IMR-90 (cell line): Measurements from ENCODE around the gene GFAP. TPM values are rescaled to one million over a fixed set of nuclear protein-coding genes. Genes with fewer than 3 reads are reported as not detected.

Source experiments
- ATAC-seq: fragments of 200-7000 bp; cut with Tn5 transposase; 2 replicates; pipeline ENCODE4 v1.9.1; 2020; ENCODE audit warnings: low read depth, mild to moderate bottlenecking, moderate library complexity
- BruUV-seq: library from RNA; stranded (reverse); fragments of 400-500 nt; replicated peaks from 2 replicates; lab custom pipeline; 2021; lab: Mats Ljungman, UMichigan
- CTCF ChIA-PET: fragments of 300-600 bp; formaldehyde crosslinking; extraction: SDS; loops from one replicate; lab custom pipeline; 2021; ENCODE audit warnings: antibody characterized with exemption; lab: Yijun Ruan, JAX
- POLR2A ChIA-PET: fragments of 300-600 bp; sonication (Branson Sonifier 250); formaldehyde crosslinking; loops from one replicate; lab custom pipeline; 2022; ENCODE audit warnings: antibody characterized with exemption; ENCODE audit not compliant: unreplicated experiment; lab: Charles Lee
- DNase-seq: peaks from one replicate; pipeline ENCODE4 v3.0.0; 2013
- H2AFZ ChIP-seq: replicated peaks from 2 replicates; pipeline ENCODE3; 2013; ENCODE audit warnings: low read length, mild to moderate bottlenecking; ENCODE audit not compliant: poor library complexity
- H2AK5ac ChIP-seq: 2 replicates; pipeline ENCODE4 v1.6.1; 2013; ENCODE audit warnings: low read depth, low read length, inconsistent platforms
- H2AK9ac ChIP-seq: replicated peaks from 2 replicates; pipeline ENCODE3; 2013; ENCODE audit warnings: mild to moderate bottlenecking, low read depth, low read length, moderate library complexity; ENCODE audit not compliant: poor library complexity
- H2BK120ac ChIP-seq: 2 replicates; pipeline ENCODE4 v1.6.1; 2013; ENCODE audit warnings: low read depth, low read length, inconsistent platforms
- H2BK15ac ChIP-seq: 3 replicates; pipeline ENCODE4 v1.6.1; 2013; ENCODE audit warnings: low read depth, low read length, inconsistent platforms
- H2BK20ac ChIP-seq: 2 replicates; pipeline ENCODE4 v1.6.1; 2013; ENCODE audit warnings: low read depth, mild to moderate bottlenecking, inconsistent platforms, low read length, moderate library complexity
- H2BK5ac ChIP-seq: 2 replicates; pipeline ENCODE4 v1.6.1; 2013; ENCODE audit warnings: mild to moderate bottlenecking, low read depth, low read length, inconsistent platforms; ENCODE audit not compliant: poor library complexity, severe bottlenecking
- H3K14ac ChIP-seq: replicated peaks from 2 replicates; pipeline ENCODE4 v1.6.1; 2013; ENCODE audit warnings: low read depth, low read length, inconsistent platforms
- H3K18ac ChIP-seq: 2 replicates; pipeline ENCODE4 v1.6.1; 2013; ENCODE audit warnings: low read depth, low read length, control low read depth
- H3K23ac ChIP-seq: 2 replicates; pipeline ENCODE4 v1.6.1; 2013; ENCODE audit warnings: low read depth, low read length, inconsistent platforms
- H3K27ac ChIP-seq: 2 replicates; pipeline ENCODE4 v1.5.1; 2013; ENCODE audit warnings: mild to moderate bottlenecking, control low read depth, low read length; ENCODE audit not compliant: insufficient read depth
- H3K27me3 ChIP-seq: 2 replicates; pipeline ENCODE4 v1.6.1; 2013; ENCODE audit warnings: low read length; ENCODE audit not compliant: control insufficient read depth, insufficient read depth
- H3K36me3 ChIP-seq: 2 replicates; pipeline ENCODE4 v1.6.1; 2013; ENCODE audit warnings: low read length, mixed read lengths; ENCODE audit not compliant: control insufficient read depth, insufficient read depth
- H3K4ac ChIP-seq: 2 replicates; pipeline ENCODE4 v1.6.1; 2013; ENCODE audit warnings: low read depth, low read length, inconsistent platforms
- H3K4me1 ChIP-seq: 2 replicates; pipeline ENCODE4 v1.6.1; 2013; ENCODE audit warnings: low read length, mixed read lengths; ENCODE audit not compliant: control insufficient read depth, insufficient read depth
- H3K4me2 ChIP-seq: 2 replicates; pipeline ENCODE4 v1.6.1; 2013; ENCODE audit warnings: low read depth, mild to moderate bottlenecking, control low read depth, low read length, moderate library complexity
- H3K4me3 ChIP-seq: 2 replicates; pipeline ENCODE4 v1.5.1; 2013; ENCODE audit warnings: low read depth, mild to moderate bottlenecking, control low read depth, low read length, moderate library complexity; ENCODE audit not compliant: insufficient read depth
- H3K56ac ChIP-seq: 2 replicates; pipeline ENCODE4 v1.6.1; 2013; ENCODE audit warnings: low read length, inconsistent platforms; ENCODE audit not compliant: insufficient read depth; ENCODE audit errors: extremely low read depth
- H3K79me1 ChIP-seq, 2 experiments: 2 replicates each; pipeline ENCODE4 v1.6.1; 2013; ENCODE audit warnings: low read length in 2 of 2, inconsistent platforms in 1 of 2, low read depth in 1 of 2
- H3K9ac ChIP-seq: 2 replicates; pipeline ENCODE4 v1.6.1; 2013; ENCODE audit warnings: low read depth, low read length, control low read depth
- H3K9me1 ChIP-seq: 2 replicates; pipeline ENCODE4 v1.6.1; 2013; ENCODE audit warnings: low read length, inconsistent platforms; ENCODE audit not compliant: insufficient read depth
- H3K9me3 ChIP-seq: 2 replicates; pipeline ENCODE4 v1.6.1; 2013; ENCODE audit warnings: low read length; ENCODE audit not compliant: control insufficient read depth, insufficient read depth
- H4K20me1 ChIP-seq: 2 replicates; pipeline ENCODE4 v1.6.1; 2013; ENCODE audit warnings: low read length, inconsistent platforms; ENCODE audit not compliant: insufficient read depth
- H4K5ac ChIP-seq: 2 replicates; pipeline ENCODE4 v1.6.1; 2013; ENCODE audit warnings: mild to moderate bottlenecking, low read depth, low read length, control low read depth
- H4K8ac ChIP-seq, 2 experiments: 2 replicates each; pipeline ENCODE4 v1.6.1; 2013; ENCODE audit warnings: low read depth in 2 of 2, low read length in 2 of 2, control low read depth in 1 of 2, inconsistent platforms in 1 of 2
- H4K91ac ChIP-seq: 2 replicates; pipeline ENCODE4 v1.6.1; 2013; ENCODE audit warnings: low read depth, low read length, inconsistent platforms; ENCODE audit not compliant: insufficient read depth
- BHLHE40 ChIP-seq: fragments of 150-350 bp; IDR thresholded peaks from 2 replicates; pipeline ENCODE4 v1.6.1; 2016; ENCODE audit warnings: mild to moderate bottlenecking, low read depth, low read length
- CEBPB ChIP-seq: IDR thresholded peaks from 2 replicates; pipeline ENCODE4 v1.6.1; 2012; ENCODE audit warnings: low read depth, low read length, improper control_type of control experiment
- CHD1 ChIP-seq: IDR thresholded peaks from 2 replicates; pipeline ENCODE4 v1.6.1; 2012; ENCODE audit warnings: low read depth, low read length, improper control_type of control experiment
- CTCF ChIP-seq: conservative IDR thresholded peaks from 2 replicates; pipeline ENCODE4 v1.5.1; 2012; ENCODE audit warnings: mild to moderate bottlenecking, low read depth, low read length, improper control_type of control experiment
- ELK1 ChIP-seq: fragments of 150-350 bp; IDR thresholded peaks from 2 replicates; pipeline ENCODE4 v1.6.1; 2016; ENCODE audit warnings: low read depth, mild to moderate bottlenecking, low read length, moderate library complexity, borderline replicate concordance
- FOS ChIP-seq: fragments of 150-350 bp; IDR thresholded peaks from 2 replicates; pipeline ENCODE4 v1.6.1; 2016; ENCODE audit warnings: low read depth, low read length
- MAFK ChIP-seq: IDR thresholded peaks from 2 replicates; pipeline ENCODE4 v1.6.1; 2012; ENCODE audit warnings: low read depth, low read length, improper control_type of control experiment
- MAZ ChIP-seq: IDR thresholded peaks from 2 replicates; pipeline ENCODE4 v1.6.1; 2012; ENCODE audit warnings: low read depth, mild to moderate bottlenecking, low read length, improper control_type of control experiment, moderate library complexity, borderline replicate concordance
- MXI1 ChIP-seq: IDR thresholded peaks from 2 replicates; pipeline ENCODE4 v1.6.1; 2012; ENCODE audit warnings: low read depth, mild to moderate bottlenecking, low read length, moderate library complexity, borderline replicate concordance
- NFE2L2 ChIP-seq: fragments of 150-350 bp; IDR thresholded peaks from 2 replicates; pipeline ENCODE4 v1.6.1; 2016; ENCODE audit warnings: low read depth, mild to moderate bottlenecking, low read length
- POLR2A ChIP-seq: IDR thresholded peaks from 2 replicates; pipeline ENCODE4 v1.6.1; 2012; ENCODE audit warnings: mild to moderate bottlenecking, low read depth, low read length
- RAD21 ChIP-seq: IDR thresholded peaks from 2 replicates; pipeline ENCODE4 v1.6.1; 2012; ENCODE audit warnings: low read length, improper control_type of control experiment
- RCOR1 ChIP-seq: IDR thresholded peaks from 2 replicates; pipeline ENCODE4 v1.6.1; 2012; ENCODE audit warnings: mild to moderate bottlenecking, low read length, improper control_type of control experiment; ENCODE audit not compliant: insufficient replicate concordance
- RFX5 ChIP-seq: IDR thresholded peaks from 2 replicates; pipeline ENCODE4 v1.8.0; 2012; ENCODE audit warnings: low read depth, mild to moderate bottlenecking, low read length, moderate library complexity
- SMC3 ChIP-seq: fragments of 150-350 bp; IDR thresholded peaks from 2 replicates; pipeline ENCODE4 v1.6.1; 2016; ENCODE audit warnings: low read depth, mild to moderate bottlenecking, antibody characterized with exemption, low read length, moderate library complexity
- USF2 ChIP-seq: fragments of 150-350 bp; IDR thresholded peaks from 2 replicates; pipeline ENCODE4 v1.6.1; 2017; ENCODE audit warnings: mild to moderate bottlenecking, antibody characterized with exemption, low read length, low read depth
- WGBS, 2 experiments: methylation state at CpG; one replicate each; pipeline versions ENCODE4 v1.1.5 to v1.1.7; 2013; ENCODE audit warnings: missing lambda C conversion rate in 2 of 2; ENCODE audit not compliant: insufficient read length in 1 of 2; ENCODE audit errors: extremely low coverage in 2 of 2; 5-methylcytosine and 5-hydroxymethylcytosine counted together
- dilution Hi-C: fragments of 300-500 bp; cut with HindIII; formaldehyde crosslinking; loops from one replicate; pipeline ENCODE4 v1.14.3; 2018; ENCODE audit warnings: low sequenced_read_pairs; ENCODE audit not compliant: unreplicated experiment
- in situ Hi-C: fragments of 300-500 bp; cut with MboI; formaldehyde crosslinking; loops from 3 replicates; pipeline ENCODE4 v1.14.3; 2019; ENCODE audit warnings: low sequenced_read_pairs, inconsistent platforms, mixed read lengths
- intact Hi-C: fragments of 100-400 bp; cut with micrococcal nuclease; formaldehyde crosslinking; loops from 2 replicates; pipeline ENCODE4 v1.10.0; 2022
- polyA plus RNA-seq, 3 experiments: library from polyadenylated mRNA; depleted of rRNA; stranded (reverse); fragments of >200 nt; gene quantifications; 2 replicates each; pipeline ENCODE4 v1.2.3, GENCODE V29; 2012; ENCODE audit warnings: low replicate concordance in 1 of 3
- total RNA-seq: library from RNA; depleted of rRNA; stranded (reverse); fragments of >200 nt; gene quantifications from 2 replicates; pipeline ENCODE4 v1.2.3, GENCODE V29; 2012

The GFAP gene
- total and polyA plus RNA-seq, 2 of the 4 experiments (the other 2 are of a cell fraction), result 0.18 to 0.19 TPM

- no peak for TF ChIP-seq RCOR1
- no peak for TF ChIP-seq ELK1
- no peak for TF ChIP-seq POLR2A
- TF ChIP-seq FOS, result no peak
- no peak for TF ChIP-seq CEBPB
- no peak for TF ChIP-seq MXI1
- TF ChIP-seq MAFK, result no peak
- TF ChIP-seq USF2, result no peak
- no peak for TF ChIP-seq RFX5
- no peak for TF ChIP-seq RAD21
- no peak for TF ChIP-seq NFE2L2
- no peak for TF ChIP-seq SMC3
- no peak for TF ChIP-seq CTCF
- no peak for TF ChIP-seq CHD1
- no peak for TF ChIP-seq MAZ
- no peak for TF ChIP-seq BHLHE40
- Histone ChIP-seq H4K5ac (no peak overlapping the region), H3K4ac (no peak overlapping the region), H4K20me1 (no peaks in the 10 kb centered on the region), H2BK20ac (no peak overlapping the region), H3K79me1 (no peaks in the 10 kb centered on the region), H3K9me3 (no peaks in the 10 kb centered on the region), H3K4me2 (no peak overlapping the region), H3K23ac (no peak overlapping the region), H2BK120ac (no peak overlapping the region), H4K8ac (no peak overlapping the region), H4K91ac (no peak overlapping the region), H3K4me1 (no peaks in the 10 kb centered on the region), H3K27me3 (peaks cover 5% of the 10 kb centered on the region; the same call in 1 of the 2 replicates), H3K4me3 (no peak overlapping the region), H3K36me3 (peaks cover 10% of the 10 kb centered on the region), H2BK5ac (no peak overlapping the region), H2AK9ac (no peak overlapping the region), H2AFZ (peak overlapping the region; percentile 43), H2BK15ac (no peak overlapping the region), H3K56ac (no peak overlapping the region), H2AK5ac (no peak overlapping the region), H3K18ac (no peak overlapping the region), H3K9ac (no peak overlapping the region), H3K9me1 (no peaks in the 10 kb centered on the region), H3K14ac (no peak overlapping the region), H3K27ac (no peak overlapping the region)
- in situ Hi-C loops (no loop called here), intact Hi-C loops (no loop called here), dilution Hi-C loops (no loop called here)
- POLR2A ChIA-PET, result no interaction called here
- WGBS, 2 experiments, result 68% methylated on average over 8 of the region's 19 CpGs; no CpG with 5 or more reads in 1 of the 2 experiments
- DNase-seq, result no peak
- BruUV-seq, result no TSS peak
- CTCF ChIA-PET, result interaction anchor here (6.6 kb wide), 1 partner anchor 98 kb away, joined by 62 read pairs; no protein-coding TSS in a partner anchor
- no peak for ATAC-seq
These were observed 7.6 kb upstream of the GFAP start for GRCh38 chr17:44922746-44923470.
